K562 (cell line): Measurements from ENCODE around the gene MRPL10. TPM values are rescaled to one million over a fixed set of nuclear protein-coding genes. Genes with fewer than 3 reads are reported as not detected.

Experiments
- ATAC-seq: fragments of 200-7000 bp; cut with Tn5 transposase; 3 replicates; pipeline ENCODE4 v1.9.1; 2020; ENCODE audit warnings: moderate library complexity
- BruUV-seq: library from RNA; stranded (reverse); fragments of 400-500 nt; replicated peaks from 2 replicates; lab custom pipeline; 2021; lab: Mats Ljungman, UMichigan
- CTCF ChIA-PET: fragments of 300-600 bp; formaldehyde crosslinking; extraction: SDS; loops from one replicate; lab custom pipeline; 2021; ENCODE audit warnings: low intra/inter-chr PET ratio; lab: Yijun Ruan, JAX
- POLR2A ChIA-PET: fragments of 300-600, 350-650 bp; sonication (Branson Sonifier 250); formaldehyde crosslinking; extraction: SDS; loops from one replicate; lab custom pipeline; 2021; ENCODE audit warnings: antibody characterized with exemption, inconsistent platforms; lab: Yijun Ruan, JAX
- DNase-seq, 4 experiments: peaks; one replicate each; pipeline versions ENCODE4 v3.0.0 to v3.0.0-alpha.2; 2011 to 2018; ENCODE audit warnings: low spot score in 3 of 4, mixed read lengths in 3 of 4; ENCODE audit errors: extremely low read depth in 1 of 4
- FAIRE-seq: peaks from 2 replicates; lab custom pipeline; 2011; peaks lifted over from hg19 to GRCh38; lab: Jason Lieb, UNC
- H2AFZ ChIP-seq: 2 replicates; pipeline ENCODE4 v1.6.0; 2011; ENCODE audit warnings: low read depth, low read length, control low read depth, inconsistent platforms
- H3K27ac ChIP-seq: fragments of 200-600 bp; 3 replicates; pipeline ENCODE4 v1.8.0; 2011; ENCODE audit warnings: low read depth, mild to moderate bottlenecking, control low read depth, inconsistent platforms, low read length, moderate library complexity, mixed read lengths; ENCODE audit errors: extremely low read depth
- H3K27me3 ChIP-seq, 2 experiments: fragments of 300-600 bp in 1 of 2; 2 replicates in 1 of 2; 3 replicates in 1 of 2; pipeline versions ENCODE4 v1.6.0 to v1.8.0; 2011; ENCODE audit warnings: inconsistent platforms in 2 of 2, low read length in 2 of 2, mild to moderate bottlenecking in 1 of 2, mixed read lengths in 1 of 2, moderate library complexity in 1 of 2; ENCODE audit not compliant: control insufficient read depth in 2 of 2, insufficient read depth in 2 of 2
- H3K36me3 ChIP-seq: fragments of 300-600 bp; 3 replicates; pipeline ENCODE4 v1.8.0; 2011; ENCODE audit warnings: mild to moderate bottlenecking, low read length, inconsistent platforms; ENCODE audit not compliant: control insufficient read depth, insufficient read depth
- H3K4me1 ChIP-seq, 2 experiments: fragments of 200-600 bp in 1 of 2; replicated peaks in 1 of 2; 2 replicates in 1 of 2; 3 replicates in 1 of 2; pipeline versions ENCODE4 v1.5.1 to v1.8.0; 2011; ENCODE audit warnings: inconsistent platforms in 2 of 2, low read length in 2 of 2, mild to moderate bottlenecking in 1 of 2, mixed read lengths in 1 of 2, moderate library complexity in 1 of 2; ENCODE audit not compliant: control insufficient read depth in 2 of 2, insufficient read depth in 2 of 2
- H3K4me2 ChIP-seq: 2 replicates; pipeline ENCODE4 v1.6.1; 2011; ENCODE audit warnings: low read length, control low read depth, inconsistent platforms, mixed read lengths; ENCODE audit not compliant: insufficient read depth
- H3K4me3 ChIP-seq: fragments of 200-600 bp; sonication (generic), shearing (Covaris generic); 2 replicates; pipeline ENCODE4 v1.5.1; 2016; ENCODE audit warnings: control low read depth, inconsistent platforms
- H3K79me2 ChIP-seq: fragments of 200-600 bp; 3 replicates; pipeline ENCODE4 v1.8.0; 2011; ENCODE audit warnings: low read length, inconsistent platforms; ENCODE audit not compliant: control insufficient read depth, insufficient read depth
- H3K9ac ChIP-seq, 2 experiments: 2 replicates each; pipeline versions ENCODE4 v1.6.0 to v1.6.1; 2011; ENCODE audit warnings: low read depth in 2 of 2, low read length in 2 of 2, control low read depth in 1 of 2, inconsistent platforms in 1 of 2, mild to moderate bottlenecking in 1 of 2, mixed read lengths in 1 of 2; ENCODE audit not compliant: insufficient read depth in 1 of 2
- H3K9me1 ChIP-seq: one replicate; pipeline ENCODE4 v1.6.0; 2011; ENCODE audit warnings: inconsistent platforms, mild to moderate bottlenecking, low read length, moderate library complexity; ENCODE audit not compliant: control insufficient read depth, insufficient read depth
- H3K9me3 ChIP-seq: replicated peaks from 2 replicates; pipeline ENCODE4 v1.5.1; 2011; ENCODE audit warnings: low read depth, low read length, inconsistent platforms; ENCODE audit not compliant: control insufficient read depth, insufficient read depth
- H4K20me1 ChIP-seq: replicated peaks from 2 replicates; pipeline ENCODE4 v1.6.1; 2011; ENCODE audit warnings: low read length, inconsistent platforms, mixed read lengths; ENCODE audit not compliant: control insufficient read depth, insufficient read depth
- MIER1 ChIP-seq: fragments of 450-650 bp; IDR thresholded peaks from 2 replicates; pipeline ENCODE4 v1.6.1; 2016; ENCODE audit warnings: antibody characterized with exemption, mild to moderate bottlenecking, low read depth
- NR2C2 ChIP-seq, 2 experiments: fragments of 200-800 bp in 1 of 2; sonication (Bioruptor generic) in 1 of 2; sonication (generic) in 1 of 2; formaldehyde crosslinking in 1 of 2; IDR thresholded peaks; 2 replicates each; pipeline versions ENCODE4 v1.6.1 to v1.8.0; 2016 to 2022; ENCODE audit warnings: mild to moderate bottlenecking in 1 of 2, missing compliant biosample characterization in 1 of 2, missing genetic modification characterization in 1 of 2, missing genetic modification reagents in 1 of 2
- PBX2 ChIP-seq, 2 experiments: IDR thresholded peaks in 1 of 2; conservative IDR thresholded peaks in 1 of 2; 2 replicates each; pipeline ENCODE4 v1.6.1; 2016; ENCODE audit warnings: low read depth in 2 of 2, mild to moderate bottlenecking in 1 of 2, missing compliant biosample characterization in 1 of 2, missing genetic modification characterization in 1 of 2, moderate library complexity in 1 of 2
- SMARCE1 ChIP-seq: fragments of 450-650 bp; IDR thresholded peaks from 2 replicates; pipeline ENCODE4 v1.7.1; 2016; ENCODE audit warnings: mild to moderate bottlenecking
- ZNF57 ChIP-seq: fragments of 450-650 bp; formaldehyde crosslinking; IDR thresholded peaks from 2 replicates; pipeline ENCODE4 v1.4.0; 2020; ENCODE audit warnings: mild to moderate bottlenecking, moderate library complexity
- ZNF609 ChIP-seq: sonication (generic); formaldehyde crosslinking; IDR thresholded peaks from 2 replicates; pipeline ENCODE4 v1.8.1; 2023; ENCODE audit warnings: missing genetic modification reagents, mild to moderate bottlenecking, borderline replicate concordance
- WGBS: fragments of 100-300 bp; shearing (Covaris generic); methylation state at CpG from one replicate; pipeline ENCODE4 v1.1.6; 2016; ENCODE audit warnings: low coverage, mixed read lengths; ENCODE audit not compliant: insufficient coverage; ENCODE audit errors: missing lambda C conversion rate; 5-methylcytosine and 5-hydroxymethylcytosine counted together
- in situ Hi-C: fragments of 300-500 bp; cut with MboI; formaldehyde crosslinking; loops from 4 replicates; pipeline ENCODE4 v1.15.0; 2018; ENCODE audit warnings: inconsistent platforms, mixed read lengths
- intact Hi-C: fragments of 100-400 bp; cut with micrococcal nuclease; formaldehyde crosslinking; loops from 2 replicates; pipeline ENCODE4 v1.14.2; 2022
- polyA plus RNA-seq, 8 experiments: library from polyadenylated mRNA; depleted of rRNA in 4 of 8; stranded (reverse) in 5 of 8; unstranded in 3 of 8; fragments of >200 nt; fragmentation: Nextera tagmentation in 2 of 8; fragmentation: Illumina TruSeq in 1 of 8; extraction: Ambion mirVana in 2 of 8; extraction: Trizol in 1 of 8; gene quantifications; 2 replicates each; pipeline versions ENCODE4 v1.2.1 to v1.2.3, GENCODE V29; 2011 to 2014; ENCODE audit warnings: inconsistent platforms in 1 of 8, missing spikeins in 1 of 8
- total RNA-seq, 7 experiments: library from RNA; depleted of rRNA in 6 of 7; stranded (reverse); fragments of >200 nt in 6 of 7; fragmentation: Illumina TruSeq in 2 of 7; extraction: Trizol in 2 of 7; gene quantifications; 2 replicates each; pipeline versions ENCODE4 v1.2.1 to v1.2.3, GENCODE V29; 2011 to 2021; ENCODE audit warnings: low replicate concordance in 1 of 7

MRPL10 gene
- total and polyA plus RNA-seq, 9 of the 15 experiments (the other 6 are each of a cell fraction or from before 2014, with no cell fraction given) = 27.8 to 105 (median 67.3) TPM

- no peak for TF ChIP-seq ZNF609 (CRISPR knock-in tag)
- TF ChIP-seq NR2C2 (CRISPR knock-in tag; IDR thresholded peaks at IDR 0.05) = no peak
- TF ChIP-seq NR2C2 (tag; IDR thresholded peaks at IDR 0.05) = no peak
- TF ChIP-seq MIER1 = no peak
Observed at GRCh38 chr17:47801906-47802305, 29.4 kb downstream of the MRPL10 start (continued).

GRCh38 chr17:47801176-47801765, 30.1 kb downstream of the MRPL10 start:
- no peak overlapping the region for H3K4me3 ChIP-seq
- POLR2A ChIA-PET = interaction anchor here (0.6 to 1.0 kb wide), 3 partner anchors 20 to 682 kb away, joined by 3 to 4 read pairs (median 4); partner anchors contain the start of genes LRRC46, MRPL10 and OSBPL7
- BruUV-seq = no TSS peak
- H3K27me3 ChIP-seq = peaks cover 0 to 29% of the 10 kb centered on the region in 2 experiments; a peak in 3 of 5 replicates
- WGBS = 5% methylated on average over 4 of the region's 4 CpGs
- no peaks in the 10 kb centered on the region for H3K9me3 ChIP-seq
- TF ChIP-seq ZNF57 (CRISPR knock-in tag) = no peak
- TF ChIP-seq SMARCE1 = no peak
- TF ChIP-seq PBX2 (CRISPR knock-in tag; IDR thresholded peaks at IDR 0.05; ENCODE audit: low read depth) = 0 out of 2 replicates have a peak, but pooled peaks have one; percentile 5
- no peak for TF ChIP-seq PBX2 (tag; conservative IDR thresholded peaks at IDR 0.05; ENCODE audit: low read depth)
- TF ChIP-seq, all 486 proteins: peak for 1
- Histone ChIP-seq H3K4me1 (peaks cover 0 to 6% of the 10 kb centered on the region in 2 experiments; a peak in 1 of 5 replicates), H3K4me2 (no peak overlapping the region), H3K36me3 (no peaks in the 10 kb centered on the region), H3K9me1 (no peaks in the 10 kb centered on the region), H3K9ac (no peak overlapping the region), H3K27ac (no peak overlapping the region), H2AFZ (no peak overlapping the region), H4K20me1 (peaks cover 16% of the 10 kb centered on the region; the same call in 1 of the 2 replicates), H3K79me2 (no peaks in the 10 kb centered on the region)
- CTCF ChIA-PET = no interaction called here
- in situ Hi-C loops = no loop called here
- DNase-seq = no peak
- intact Hi-C loops = loop anchor here (5.0 kb wide), 1 partner anchor 104 kb away; no protein-coding TSS in a partner anchor
- FAIRE-seq = no peak
- no peak for ATAC-seq
